ENCODE measurements around the gene PDE3B. TPM values are rescaled to one million over a fixed set of nuclear protein-coding genes. Genes with fewer than 3 reads are reported as not detected.

The PDE3B gene
- total RNA-seq, 1 experiment from 2014 or later = 4.8 TPM

DNA sequence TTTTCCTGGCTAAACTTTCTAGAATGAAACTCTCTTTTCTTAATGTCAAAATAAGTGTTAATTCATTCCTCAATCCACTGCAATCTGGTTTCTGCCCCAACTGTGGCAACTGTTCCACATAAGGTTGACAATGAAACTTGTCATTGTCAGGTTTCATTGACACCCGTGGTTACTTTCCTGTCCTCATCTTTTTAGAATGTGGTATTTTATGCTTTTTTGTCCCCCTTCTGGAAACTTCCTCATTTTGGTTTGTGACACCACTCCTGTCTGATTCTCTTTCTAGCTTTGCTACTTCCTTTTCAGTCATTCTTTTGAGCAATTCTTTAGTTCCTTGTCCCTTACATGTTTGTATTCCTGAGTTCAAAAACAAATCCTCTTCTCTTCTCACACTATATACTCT is 7.5 kb upstream of the PDE3B start:
- no TSS peak for BruUV-seq (replicated peaks)
- peaks cover 4% of the 10 kb centered on the region for H3K27me3 ChIP-seq (replicated peaks; ENCODE audit: insufficient read depth, low read depth, low read length, poor library complexity)
- POLR2A ChIA-PET (ENCODE audit: low non-redundant PET) = no interaction called here
- H3K36me3 ChIP-seq (ENCODE audit: insufficient read depth, low read length, poor library complexity, severe bottlenecking) = no peaks in the 10 kb centered on the region
- H3K9me3 ChIP-seq (ENCODE audit: low read depth, low read length, poor library complexity, severe bottlenecking) = no peaks in the 10 kb centered on the region
- no peak for TF ChIP-seq CTCF (conservative IDR thresholded peaks at IDR 0.05; ENCODE audit: low read depth, low read length)
- no peak for TF ChIP-seq EZH2 (IDR thresholded peaks at IDR 0.05; ENCODE audit: borderline replicate concordance, low read depth, low read length, poor library complexity, severe bottlenecking)
- no peak overlapping the region for H3K27ac ChIP-seq (ENCODE audit: low read depth, low read length, poor library complexity, severe bottlenecking)
- intact Hi-C loops (cut with micrococcal nuclease; ENCODE audit: unreplicated experiment) = no loop called here
- CTCF ChIA-PET = no interaction called here
- no peaks in the 10 kb centered on the region for H3K4me1 ChIP-seq (ENCODE audit: insufficient read depth, low read length, poor library complexity, severe bottlenecking)
- no peak overlapping the region for H3K4me3 ChIP-seq (ENCODE audit: low read depth, low read length, poor library complexity, severe bottlenecking)
- DNase-seq (ENCODE audit: low spot score) = no peak

DNA sequence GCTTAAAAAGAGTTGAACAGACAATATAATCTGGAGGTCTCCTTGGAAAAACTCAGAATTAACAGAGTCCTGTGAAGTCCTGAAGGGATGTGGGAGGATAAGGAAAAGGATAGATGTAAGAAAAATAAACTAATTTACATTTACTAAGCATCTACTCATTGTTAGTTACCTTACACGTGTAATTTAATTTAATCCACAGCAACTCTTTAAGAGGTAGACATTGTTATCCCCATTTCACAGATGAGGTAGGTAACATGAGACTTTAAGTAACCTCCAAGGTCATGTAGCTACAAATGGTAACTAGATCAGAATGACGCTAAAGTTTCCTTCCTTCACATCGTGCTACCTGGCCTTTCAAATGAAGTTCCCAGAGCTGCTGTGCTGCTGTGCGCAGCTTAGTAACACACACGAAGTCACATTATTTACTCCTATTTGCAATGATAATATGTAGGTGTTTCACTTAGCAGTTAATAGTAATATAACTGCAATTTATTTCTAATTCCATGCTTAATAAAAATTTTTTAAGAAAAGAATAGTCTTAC is 5.7 kb upstream of the PDE3B start:
- TF ChIP-seq CTCF (conservative IDR thresholded peaks at IDR 0.05; ENCODE audit: low read depth, low read length) = no peak
- TF ChIP-seq EZH2 (IDR thresholded peaks at IDR 0.05; ENCODE audit: borderline replicate concordance, low read depth, low read length, poor library complexity, severe bottlenecking) = no peak
- Histone ChIP-seq H3K4me3 (ENCODE audit: low read depth, low read length, poor library complexity, severe bottlenecking) (no peak overlapping the region), H3K4me1 (ENCODE audit: insufficient read depth, low read length, poor library complexity, severe bottlenecking) (no peaks in the 10 kb centered on the region), H3K36me3 (ENCODE audit: insufficient read depth, low read length, poor library complexity, severe bottlenecking) (no peaks in the 10 kb centered on the region), H3K27ac (ENCODE audit: low read depth, low read length, poor library complexity, severe bottlenecking) (no peak overlapping the region), H3K9me3 (ENCODE audit: low read depth, low read length, poor library complexity, severe bottlenecking) (no peaks in the 10 kb centered on the region), H3K27me3 (replicated peaks; ENCODE audit: insufficient read depth, low read depth, low read length, poor library complexity) (peaks cover 4% of the 10 kb centered on the region)
- no peak for DNase-seq (ENCODE audit: low spot score)
- BruUV-seq (replicated peaks) = no TSS peak
- ChIA-PET CTCF (no interaction called here), POLR2A (ENCODE audit: low non-redundant PET) (interaction anchor here (0.6 kb wide), 1 partner anchor 254 kb away, joined by 5 read pairs; the partner anchor contains the start of gene CYP2R1)
- intact Hi-C loops (cut with micrococcal nuclease; ENCODE audit: unreplicated experiment) = no loop called here

- no peaks in the 10 kb centered on the region for H3K9me3 ChIP-seq (ENCODE audit: low read depth, low read length, poor library complexity, severe bottlenecking)
- peaks cover 4% of the 10 kb centered on the region for H3K27me3 ChIP-seq (replicated peaks; ENCODE audit: insufficient read depth, low read depth, low read length, poor library complexity)
- H3K4me1 ChIP-seq (ENCODE audit: insufficient read depth, low read length, poor library complexity, severe bottlenecking) = no peaks in the 10 kb centered on the region
- CTCF ChIA-PET = no interaction called here
- H3K4me3 ChIP-seq (ENCODE audit: low read depth, low read length, poor library complexity, severe bottlenecking) = no peak overlapping the region
- POLR2A ChIA-PET (ENCODE audit: low non-redundant PET) = interaction anchor here (0.6 kb wide), 1 partner anchor 254 kb away, joined by 5 read pairs; the partner anchor contains the start of gene CYP2R1
- intact Hi-C loops (cut with micrococcal nuclease; ENCODE audit: unreplicated experiment) = no loop called here
- BruUV-seq (replicated peaks) = no TSS peak
- no peak for TF ChIP-seq EZH2 (IDR thresholded peaks at IDR 0.05; ENCODE audit: borderline replicate concordance, low read depth, low read length, poor library complexity, severe bottlenecking)
- no peak for TF ChIP-seq CTCF (conservative IDR thresholded peaks at IDR 0.05; ENCODE audit: low read depth, low read length)
- DNase-seq (ENCODE audit: low spot score) = no peak
- no peak overlapping the region for H3K27ac ChIP-seq (ENCODE audit: low read depth, low read length, poor library complexity, severe bottlenecking)
- H3K36me3 ChIP-seq (ENCODE audit: insufficient read depth, low read length, poor library complexity, severe bottlenecking) = no peaks in the 10 kb centered on the region
Measured at GRCh38 chr11:14638561-14638960, 5.0 kb upstream of the PDE3B start.
